Glomerular visceral epithelial cell (primary cell): ENCODE results near the gene DNAI1.

ENCODE experiments used
- DNase-seq: peaks from one replicate; pipeline ENCODE4 v3.0.0-alpha.2; 2016; ENCODE audit errors: extremely low spot score

The DNAI1 gene

GRCh38 chr9:34541540-34541939 is 82.9 kb downstream of the DNAI1 start:
- no peak for DNase-seq

GRCh38 chr9:34544035-34544434 is 85.4 kb downstream of the DNAI1 start:
- DNase-seq: no peak

GRCh38 chr9:34545497-34545896 is 86.9 kb downstream of the DNAI1 start:
- DNase-seq: no peak

GRCh38 chr9:34546102-34546833 is 87.7 kb downstream of the DNAI1 start:
- no peak for DNase-seq

- peak; percentile 57 for DNase-seq
Observed at GRCh38 chr9:34546834-34547827, 88.5 kb downstream of the DNAI1 start.

- DNase-seq: peak; percentile 59
Observed at GRCh38 chr9:34547960-34548611, 89.5 kb downstream of the DNAI1 start.

- DNase-seq: no peak
Observed at GRCh38 chr9:34549407-34549732, 90.8 kb downstream of the DNAI1 start.

GRCh38 chr9:34550016-34550680 is 91.5 kb downstream of the DNAI1 start:
- no peak for DNase-seq

GRCh38 chr9:34550681-34551270 is 92.2 kb downstream of the DNAI1 start:
- no peak for DNase-seq

- no peak for DNase-seq
Observed at GRCh38 chr9:34551751-34552605, 93.4 kb downstream of the DNAI1 start.

- peak; percentile 12 for DNase-seq
Observed at GRCh38 chr9:34552606-34552981, 94.0 kb downstream of the DNAI1 start.

GRCh38 chr9:34552986-34553385 is 94.4 kb downstream of the DNAI1 start:
- no peak for DNase-seq

- DNase-seq: no peak
Observed at GRCh38 chr9:34553511-34554021, 95.0 kb downstream of the DNAI1 start.

- no peak for DNase-seq
Observed at GRCh38 chr9:34554211-34555001, 95.8 kb downstream of the DNAI1 start.

- no peak for DNase-seq
Observed at GRCh38 chr9:34555002-34555348, 96.4 kb downstream of the DNAI1 start.

- DNase-seq: no peak
Observed at GRCh38 chr9:34555500-34555899, 96.9 kb downstream of the DNAI1 start.

GRCh38 chr9:34555936-34556525 is 97.4 kb downstream of the DNAI1 start:
- no peak for DNase-seq

GRCh38 chr9:34556949-34557348 is 98.3 kb downstream of the DNAI1 start:
- no peak for DNase-seq
